ENCODE results near the gene N4BP2.

GRCh38 chr4:40053161-40053560 is 3.5 kb upstream of the N4BP2 start:
- TF ChIP-seq TAF1 (IDR thresholded peaks at IDR 0.05; ENCODE audit: borderline replicate concordance, low read depth, low read length) (no peak), POLR2A (IDR thresholded peaks at IDR 0.05; ENCODE audit: low read depth, low read length) (no peak), POLR2AphosphoS5 (IDR thresholded peaks at IDR 0.05; ENCODE audit: low read depth, low read length) (no peak)

Data from GM12892 (cell line).